GM18873 (cell line): Measurements from ENCODE around the gene TRIM10.
"Not testable (repeated sequence)": the region's sequence is repeated elsewhere in the genome, so short reads cannot be mapped to it uniquely, and the experiment has no call there.

Source experiments
- ATAC-seq: cut with Tn5 transposase; IDR thresholded peaks from one replicate; pipeline ENCODE4 v1.9.1; 2021; ENCODE audit warnings: mild to moderate bottlenecking, moderate library complexity, moderate number of reproducible peaks; ENCODE audit not compliant: unreplicated experiment, low FRiP score

Gene TRIM10

GRCh38 chr6:30172681-30173080, 11.7 kb upstream of the TRIM10 start:
- ATAC-seq, result no peak

GRCh38 chr6:30171677-30172471, 10.9 kb upstream of the TRIM10 start:
- no peak for ATAC-seq

DNA sequence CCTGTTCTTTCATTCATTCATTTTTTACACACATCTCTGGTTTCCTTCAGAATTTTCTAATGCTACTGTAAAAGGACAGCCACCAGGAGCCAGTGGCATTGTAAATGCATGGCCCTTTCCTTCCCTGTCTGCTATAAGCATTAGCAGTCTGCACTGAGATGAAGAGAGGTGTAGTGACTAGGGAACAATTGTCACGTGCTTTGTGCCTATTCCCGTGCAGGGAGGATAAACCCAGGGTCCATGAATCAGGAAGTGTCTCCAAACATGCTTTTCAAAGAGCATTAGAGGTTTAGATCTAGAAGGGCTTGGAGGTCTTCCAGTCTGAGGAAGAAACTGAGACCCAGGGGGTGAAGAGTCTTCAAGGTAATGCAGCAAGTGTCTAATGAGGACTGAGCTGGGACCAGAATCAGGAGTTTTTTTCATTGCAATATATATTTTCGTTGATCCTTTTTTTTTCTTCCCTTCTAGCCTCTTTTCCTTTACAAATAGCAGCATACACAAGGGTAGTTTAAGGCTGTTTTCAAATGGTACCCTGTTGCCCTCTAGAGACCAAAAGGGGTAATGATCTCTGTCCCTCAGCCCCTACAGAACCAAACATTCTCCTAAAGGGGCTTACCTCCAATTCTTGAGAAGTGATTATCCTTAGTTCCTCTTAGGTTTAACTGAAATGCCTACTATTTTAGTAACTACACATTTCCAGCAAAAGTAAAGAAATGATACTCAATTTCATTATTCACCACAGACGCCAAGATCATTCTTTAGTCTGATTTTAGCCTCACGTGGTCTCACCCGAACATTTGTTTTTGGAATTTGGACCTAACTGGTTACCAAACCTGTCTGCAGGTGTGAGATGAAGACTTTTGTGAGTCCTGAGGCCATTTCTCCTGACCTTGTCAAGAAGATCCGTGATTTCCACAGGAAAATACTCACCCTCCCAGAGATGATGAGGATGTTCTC, 8.9 kb upstream of the TRIM10 start:
- ATAC-seq, result no peak

DNA sequence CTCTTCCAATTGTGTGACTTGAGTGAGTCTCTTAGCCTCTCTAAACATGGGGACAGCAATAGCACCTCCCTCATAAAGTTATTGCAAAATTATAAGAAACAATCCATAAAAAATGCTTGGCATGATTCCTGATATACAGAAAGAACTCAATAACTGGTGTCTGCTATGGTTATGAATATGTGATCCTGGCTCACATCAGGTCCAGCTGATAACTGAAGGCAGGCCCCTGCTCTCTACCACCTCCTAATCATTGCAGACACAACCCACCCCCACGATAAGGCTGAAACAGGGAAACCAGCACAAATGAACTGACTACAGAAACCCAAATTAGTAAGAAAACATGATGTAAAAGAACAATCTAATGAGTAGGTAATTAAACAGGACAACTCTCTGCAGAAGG, 7.7 kb upstream of the TRIM10 start:
- ATAC-seq, result no peak

- ATAC-seq, result no peak
These were observed 6.1 kb upstream of the TRIM10 start for GRCh38 chr6:30167101-30167500.

GRCh38 chr6:30165238-30165637, 4.2 kb upstream of the TRIM10 start:
- not testable (repeated sequence) for ATAC-seq

DNA sequence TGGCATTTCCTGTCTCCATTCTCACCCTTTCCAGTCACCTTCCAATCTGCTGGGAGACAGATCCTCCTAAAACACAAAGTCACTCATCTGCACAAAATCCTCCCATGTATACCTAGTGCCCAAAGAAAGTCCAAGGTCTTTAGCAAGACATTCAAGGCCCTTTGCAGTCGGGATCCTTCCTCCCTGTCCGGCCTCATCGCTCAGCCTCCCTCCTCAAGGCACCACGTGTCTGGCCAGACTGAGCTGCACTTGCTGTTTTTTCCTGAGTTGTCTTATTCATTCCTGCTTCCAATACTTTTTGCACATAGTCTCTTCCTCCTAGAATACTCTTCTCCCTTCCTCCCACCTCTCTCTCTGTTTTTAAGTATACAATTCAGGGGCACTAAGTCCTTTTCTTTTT, 3.7 kb upstream of the TRIM10 start:
- no peak for ATAC-seq

DNA sequence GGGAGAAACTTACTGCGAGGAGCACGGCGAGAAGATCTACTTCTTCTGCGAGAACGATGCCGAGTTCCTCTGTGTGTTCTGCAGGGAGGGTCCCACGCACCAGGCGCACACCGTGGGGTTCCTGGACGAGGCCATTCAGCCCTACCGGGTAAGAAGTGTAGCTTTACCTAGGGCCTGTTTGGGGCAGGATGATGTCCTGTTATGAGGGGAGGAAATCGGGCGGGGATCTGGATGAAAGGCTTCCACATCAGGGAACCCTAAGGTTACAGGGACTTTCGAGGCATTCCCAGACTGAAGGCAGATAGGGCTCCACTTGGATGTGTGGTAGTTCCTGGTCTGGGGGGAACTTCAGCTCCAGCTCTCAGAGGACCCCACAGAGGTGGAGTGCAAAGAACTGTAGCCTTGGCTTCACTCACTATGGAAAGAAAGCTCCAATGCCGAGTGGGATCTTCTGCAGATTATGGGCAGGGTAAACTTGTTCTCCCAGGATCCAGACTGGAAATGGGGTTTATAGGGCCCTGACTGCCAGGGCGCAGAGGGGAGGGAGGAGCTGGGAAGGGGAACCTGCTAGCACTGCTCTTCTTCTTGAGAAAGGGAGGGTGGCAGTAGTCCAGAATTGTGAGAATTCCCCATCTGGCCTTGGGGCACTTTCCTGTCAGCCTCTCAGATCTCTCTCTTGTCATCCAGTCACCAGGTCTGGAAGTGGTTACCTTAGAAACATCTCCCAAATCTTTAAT, 3.1 kb upstream of the TRIM10 start:
- ATAC-seq, result no peak

- ATAC-seq, result no peak
These were observed 2.3 kb upstream of the TRIM10 start, which contains the start of gene TRIM15 for GRCh38 chr6:30163090-30163917. Gene TRIM15 (plus strand): TSS chr6:30163546. CDS start chr6:30163685, 139 bp downstream.

- no peak for ATAC-seq
These were observed 1.5 kb upstream of the TRIM10 start for GRCh38 chr6:30162265-30163089.

- no peak for ATAC-seq
These were observed 815 bp downstream of the TRIM10 start for GRCh38 chr6:30160008-30160784.

- ATAC-seq, result no peak
These were observed 2.5 kb downstream of the TRIM10 start for GRCh38 chr6:30158475-30159040.

DNA sequence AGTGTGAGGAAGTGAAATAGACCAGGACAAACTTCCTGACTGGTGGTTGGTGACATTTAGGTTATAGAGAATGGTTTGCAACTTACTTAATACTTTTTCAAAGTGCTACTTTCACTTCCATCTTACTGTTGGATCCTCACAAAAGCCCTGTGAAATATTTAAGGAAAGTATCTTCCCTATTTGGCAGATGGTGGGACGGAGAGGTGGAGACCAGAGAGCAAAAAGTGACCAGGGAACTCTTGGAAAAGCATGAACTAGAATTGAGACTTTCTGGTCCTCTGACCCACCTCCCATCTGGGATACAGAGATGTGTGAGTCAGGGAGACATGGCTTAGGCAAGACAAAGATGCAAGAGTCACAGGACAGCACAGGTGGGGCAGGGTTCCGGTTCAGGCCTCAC, 3.0 kb downstream of the TRIM10 start:
- no peak for ATAC-seq

DNA sequence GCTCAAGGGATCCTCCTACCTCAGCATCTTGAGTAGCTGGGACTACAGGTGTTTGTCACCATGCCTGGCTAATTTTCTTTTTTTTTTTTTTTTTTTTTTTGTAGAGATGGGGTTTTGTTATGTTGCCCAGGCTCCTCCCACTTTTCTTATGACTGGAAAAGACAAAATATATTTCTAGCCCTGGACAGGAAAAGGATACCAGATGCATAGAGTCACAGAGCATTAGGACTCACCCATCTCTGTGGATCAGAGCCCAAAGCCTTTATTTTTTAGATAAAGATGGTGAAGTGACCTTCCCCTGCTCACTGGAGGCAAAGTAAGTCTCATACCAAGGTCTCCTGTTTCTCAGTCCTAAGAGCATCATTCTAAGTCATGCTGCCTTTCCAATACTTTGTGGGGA, 3.4 kb downstream of the TRIM10 start:
- no peak for ATAC-seq

GRCh38 chr6:30156774-30157173, 4.2 kb downstream of the TRIM10 start:
- no peak for ATAC-seq

GRCh38 chr6:30156262-30156599, 4.8 kb downstream of the TRIM10 start:
- ATAC-seq, result no peak

- ATAC-seq, result no peak
These were observed 5.3 kb downstream of the TRIM10 start for GRCh38 chr6:30155520-30156261.
